LNCaP clone FGC (cell line): ENCODE results near the gene GLTP.
"Not testable (repeated sequence)": the region's sequence is repeated elsewhere in the genome, so short reads cannot be mapped to it uniquely, and the experiment has no call there.

Experiments used
- DNase-seq: peaks from one replicate; pipeline ENCODE4 v3.0.0-alpha.2; 2011; ENCODE audit warnings: low read depth
- H3K4me3 ChIP-seq: 2 replicates; pipeline ENCODE4 v1.5.1; 2011; ENCODE audit warnings: mild to moderate bottlenecking, low read depth, low read length, control low read depth
- TF ChIP-seq, protein P1 (sequence below): IDR thresholded peaks from 2 replicates; pipeline ENCODE4 v1.5.1; 2012; ENCODE audit warnings: mild to moderate bottlenecking; ENCODE audit not compliant: control insufficient read depth, insufficient read depth; ENCODE audit errors: extremely low read depth

The GLTP gene

GRCh38 chr12:109902891-109903418, 22.6 kb upstream of the GLTP start:
- no peak for DNase-seq
- no peak overlapping the region for H3K4me3 ChIP-seq
- TF ChIP-seq, protein P1, sequence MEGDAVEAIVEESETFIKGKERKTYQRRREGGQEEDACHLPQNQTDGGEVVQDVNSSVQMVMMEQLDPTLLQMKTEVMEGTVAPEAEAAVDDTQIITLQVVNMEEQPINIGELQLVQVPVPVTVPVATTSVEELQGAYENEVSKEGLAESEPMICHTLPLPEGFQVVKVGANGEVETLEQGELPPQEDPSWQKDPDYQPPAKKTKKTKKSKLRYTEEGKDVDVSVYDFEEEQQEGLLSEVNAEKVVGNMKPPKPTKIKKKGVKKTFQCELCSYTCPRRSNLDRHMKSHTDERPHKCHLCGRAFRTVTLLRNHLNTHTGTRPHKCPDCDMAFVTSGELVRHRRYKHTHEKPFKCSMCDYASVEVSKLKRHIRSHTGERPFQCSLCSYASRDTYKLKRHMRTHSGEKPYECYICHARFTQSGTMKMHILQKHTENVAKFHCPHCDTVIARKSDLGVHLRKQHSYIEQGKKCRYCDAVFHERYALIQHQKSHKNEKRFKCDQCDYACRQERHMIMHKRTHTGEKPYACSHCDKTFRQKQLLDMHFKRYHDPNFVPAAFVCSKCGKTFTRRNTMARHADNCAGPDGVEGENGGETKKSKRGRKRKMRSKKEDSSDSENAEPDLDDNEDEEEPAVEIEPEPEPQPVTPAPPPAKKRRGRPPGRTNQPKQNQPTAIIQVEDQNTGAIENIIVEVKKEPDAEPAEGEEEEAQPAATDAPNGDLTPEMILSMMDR, result no peak

GRCh38 chr12:109900752-109901580, 20.6 kb upstream of the GLTP start:
- DNase-seq, result no peak
- H3K4me3 ChIP-seq, result peak overlapping the region; percentile 80
- TF ChIP-seq, protein P1, result no peak

GRCh38 chr12:109899783-109900751, 19.7 kb upstream of the GLTP start, which contains the start of gene TCHP:
TCHP (plus strand) TSS chr12:109900274; CDS start chr12:109903027, 2,753 bp downstream.
- peak within 1 kb of the TSS; percentile 80 for H3K4me3 ChIP-seq
- TF ChIP-seq, protein P1, result peak; percentile 81
- peak; percentile 76 for DNase-seq

DNA sequence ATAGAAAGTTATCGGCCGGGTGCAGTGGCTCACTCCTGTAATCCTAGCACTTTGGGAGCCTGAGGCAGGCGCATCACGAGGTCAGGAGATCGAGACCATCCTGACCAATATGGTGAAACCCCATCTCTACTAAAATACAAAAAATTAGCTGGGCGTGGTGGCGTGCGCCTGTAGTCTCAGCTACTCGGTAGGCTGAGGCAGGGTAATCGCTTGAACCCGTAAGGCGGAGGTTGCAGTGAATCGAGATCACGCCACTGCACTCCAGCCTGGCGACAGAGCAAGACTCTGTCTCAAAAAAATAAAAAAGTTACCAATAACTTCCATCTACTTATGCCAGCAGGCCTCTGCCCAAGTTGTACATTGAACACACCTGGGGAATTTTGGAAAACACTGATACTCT, 19.0 kb upstream of the GLTP start:
- H3K4me3 ChIP-seq, result peak overlapping the region; percentile 80

GRCh38 chr12:109897029-109897428, 16.7 kb upstream of the GLTP start:
- TF ChIP-seq, protein P1, result no peak
- H3K4me3 ChIP-seq, result no peak overlapping the region
- no peak for DNase-seq

More for the DNA sequence above, 19.0 kb upstream of the GLTP start:
- not testable (repeated sequence) for DNase-seq

DNA sequence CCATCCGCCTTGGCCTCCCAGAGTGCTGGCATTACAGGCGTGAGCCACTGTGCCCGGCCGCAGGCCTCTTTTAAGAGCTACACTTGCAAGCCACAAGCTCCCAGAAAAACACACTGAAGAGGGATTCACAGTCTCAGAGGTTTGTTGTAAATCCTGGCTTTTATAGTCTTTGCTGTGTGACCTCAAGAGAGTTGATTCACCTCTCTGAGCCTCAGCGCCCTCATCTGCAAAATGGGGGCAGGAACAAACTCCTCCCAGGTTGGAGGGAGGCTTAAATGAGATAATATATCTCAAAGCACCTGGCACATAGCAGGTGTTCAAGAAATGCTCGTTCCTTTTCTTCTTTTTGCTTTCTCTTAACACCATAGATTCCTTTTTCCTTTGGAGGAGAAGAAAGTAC, 15.8 kb upstream of the GLTP start:
- DNase-seq, result no peak
- TF ChIP-seq, protein P1, result no peak
- H3K4me3 ChIP-seq, result no peak overlapping the region

- no peak overlapping the region for H3K4me3 ChIP-seq
- no peak for DNase-seq
- TF ChIP-seq, protein P1, result no peak
Observed at GRCh38 chr12:109894939-109895338, 14.6 kb upstream of the GLTP start.
